Iris pigment epithelial cell (primary cell): Measurements from ENCODE around the gene TGDS.

Experiments used
- DNase-seq: peaks from one replicate; pipeline ENCODE4 v3.0.0-alpha.2; 2011; ENCODE audit warnings: low read depth

TGDS gene

DNA sequence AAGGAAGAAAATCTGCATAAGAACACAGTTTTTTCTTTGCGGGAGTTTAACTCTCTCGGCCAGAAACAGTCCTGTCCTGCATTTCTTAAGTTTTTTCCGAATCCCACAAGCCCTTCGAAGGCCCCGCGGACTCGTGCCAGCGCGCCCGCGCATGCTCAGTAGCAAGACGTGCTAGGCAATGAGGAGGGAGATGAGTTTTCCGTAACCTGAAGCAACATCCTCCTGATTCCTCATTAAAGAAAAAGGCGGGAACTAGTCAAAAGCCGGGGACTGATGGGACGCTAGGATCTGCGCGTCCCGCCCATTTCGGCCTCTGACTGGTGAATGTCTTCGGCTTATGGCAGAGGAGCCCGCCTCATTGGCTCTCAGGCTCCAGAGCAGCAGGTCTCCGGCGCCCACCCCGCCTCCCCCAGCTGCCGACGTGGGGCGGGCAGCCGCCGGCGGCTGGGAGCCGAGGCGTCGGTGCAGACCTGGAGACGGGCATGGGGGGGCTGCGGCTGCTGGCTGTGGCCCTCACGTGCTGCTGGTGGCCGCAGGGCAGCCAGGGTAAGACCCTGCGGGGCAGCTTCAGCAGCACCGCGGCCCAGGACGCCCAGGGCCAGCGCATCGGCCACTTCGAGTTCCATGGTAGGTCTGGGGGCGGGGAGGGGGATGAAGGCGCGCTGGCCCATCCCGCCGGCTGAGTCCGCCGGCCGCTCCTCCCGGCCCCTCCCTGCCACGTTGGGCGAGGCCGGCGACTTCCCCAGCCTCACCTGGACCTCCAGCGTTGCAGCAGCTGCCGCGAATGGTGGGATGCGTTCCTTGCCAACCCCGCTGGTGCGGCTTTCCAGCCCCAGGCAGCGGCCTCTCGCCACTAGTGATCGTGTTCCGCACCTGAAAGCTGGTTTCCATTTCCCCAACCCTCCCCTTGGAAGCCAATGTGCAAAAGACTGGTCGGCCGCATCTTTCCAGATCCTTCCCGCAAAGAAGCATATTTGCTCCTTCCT is 5.8 kb upstream of the TGDS start, which contains the start of gene GPR180:
TSS of gene GPR180 (plus strand) at position 412 of the 986 bp plus-strand sequence. CDS start at position 483, 71 bp downstream.
- DNase-seq = peak; percentile 100

DNA sequence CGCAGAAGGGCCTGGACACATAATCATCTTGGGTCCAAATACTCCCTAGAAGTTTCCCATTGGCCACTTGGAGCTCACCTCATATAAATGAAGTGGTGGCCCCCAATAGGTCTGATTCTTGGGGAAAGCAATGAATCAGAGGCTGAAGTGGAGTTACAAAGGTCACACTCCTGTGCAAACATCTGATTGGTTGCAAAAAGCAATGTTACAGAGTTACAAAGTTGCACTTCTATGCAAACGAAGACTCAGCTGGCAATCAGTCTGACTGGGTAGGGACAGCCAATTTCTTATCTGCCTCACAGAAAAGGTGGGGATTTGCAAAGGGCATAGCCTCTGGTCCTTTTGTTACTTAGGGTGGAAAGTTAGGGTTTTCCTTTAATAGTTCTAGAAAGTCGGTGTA is 3.9 kb upstream of the TGDS start:
- DNase-seq = no peak

DNA sequence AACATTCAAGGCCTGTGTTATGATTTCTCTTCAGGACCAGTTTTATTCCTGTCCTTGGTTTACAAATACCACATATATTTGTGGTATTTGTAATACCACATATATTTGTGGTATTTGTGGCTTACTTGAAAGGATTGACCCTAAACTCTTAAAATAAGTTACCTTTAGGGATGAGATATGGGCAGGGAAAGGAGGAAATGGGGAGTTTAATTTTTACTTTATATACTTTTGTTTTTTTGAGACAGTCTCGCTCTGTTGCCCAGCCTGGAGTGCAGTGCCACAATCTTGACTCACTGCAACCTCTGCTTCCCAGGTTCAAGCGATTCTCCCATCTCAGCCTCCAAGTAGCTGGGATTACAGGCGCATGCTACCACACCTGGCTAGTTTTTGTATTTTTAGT is 2.3 kb upstream of the TGDS start:
- peak; percentile 23 for DNase-seq

DNA sequence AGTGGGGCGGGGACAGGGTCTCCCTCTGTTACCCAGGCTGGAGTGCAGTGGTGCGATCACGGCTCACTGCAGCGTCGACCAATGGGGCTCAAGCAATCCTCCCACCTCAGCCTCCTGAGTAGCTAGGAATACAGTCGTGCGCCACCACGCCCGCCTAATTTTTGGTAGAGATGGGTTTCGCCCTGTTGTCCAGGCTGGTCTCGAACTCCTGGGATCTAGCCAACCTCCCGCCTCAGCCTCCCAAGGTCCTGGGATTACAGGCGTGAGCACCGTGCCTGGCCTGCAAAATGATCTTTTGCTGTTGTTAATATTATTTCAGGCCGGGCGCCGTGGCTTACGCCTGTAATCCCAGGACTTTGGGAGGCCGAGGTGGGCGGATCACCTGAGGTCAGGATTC is 621 bp upstream of the TGDS start:
- DNase-seq = no peak

DNA sequence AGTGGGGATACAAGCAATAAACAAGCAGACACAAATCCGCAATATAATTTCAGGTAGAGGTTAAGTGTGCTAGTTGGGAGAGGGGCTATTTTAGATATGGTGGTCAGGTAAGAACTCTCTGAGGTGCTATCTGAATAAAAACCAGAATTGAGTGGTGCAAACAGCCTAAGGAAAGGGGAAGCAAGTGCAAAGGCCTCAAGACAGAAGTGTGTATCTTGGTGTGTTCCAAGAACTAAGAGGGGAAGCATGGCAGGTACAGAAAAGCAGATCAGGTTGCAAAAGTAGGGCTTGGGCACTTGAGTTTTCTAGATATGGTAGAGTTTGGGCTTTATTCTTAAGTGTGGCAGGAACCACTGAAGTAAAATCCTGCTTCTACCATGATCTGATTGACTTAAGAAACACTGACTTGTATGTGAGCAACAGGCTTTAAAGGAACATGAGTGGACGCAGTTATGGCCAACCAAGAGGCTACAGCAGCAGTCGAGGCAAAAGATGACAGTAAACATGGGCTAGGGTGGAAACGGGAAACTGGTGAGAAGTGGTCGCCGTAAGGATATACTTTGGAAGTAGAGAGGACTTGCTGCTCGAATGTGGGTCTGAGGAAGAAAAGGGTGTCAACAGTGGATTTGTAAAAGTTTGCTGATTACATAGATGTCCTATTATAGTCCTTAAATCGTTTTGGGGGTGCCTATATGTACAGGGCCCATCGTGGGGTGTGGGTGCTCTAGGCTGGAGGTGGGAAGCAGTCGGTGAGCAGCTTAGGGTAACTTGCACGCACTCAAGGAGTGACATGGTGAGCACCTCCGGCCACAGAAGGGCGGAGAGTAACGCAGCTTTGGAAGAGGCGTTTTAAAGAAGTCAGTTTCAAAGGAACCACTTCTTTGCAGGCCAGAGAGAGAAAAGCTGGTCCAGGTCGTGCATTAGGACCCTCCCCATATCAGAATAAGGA is 677 bp downstream of the TGDS start:
- DNase-seq = peak; percentile 32

DNA sequence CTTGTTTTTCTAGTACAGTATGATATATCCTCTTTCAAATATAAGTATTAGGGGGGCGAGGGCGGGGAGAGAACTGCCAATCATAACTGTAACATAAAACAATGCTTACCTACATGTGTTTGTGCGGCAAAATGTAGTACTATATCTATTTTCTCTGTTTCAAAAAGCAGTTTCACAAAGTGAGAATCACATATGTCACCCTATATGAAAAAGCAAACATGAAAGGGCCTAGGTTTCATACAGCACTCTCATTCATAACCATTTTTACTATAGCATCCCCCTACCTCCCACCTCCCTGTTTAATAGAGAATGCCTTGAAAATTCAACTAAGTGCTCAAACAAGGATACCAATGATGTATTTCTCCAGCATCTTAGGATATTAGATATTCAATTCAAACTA is 5.2 kb downstream of the TGDS start:
- DNase-seq = no peak

DNA sequence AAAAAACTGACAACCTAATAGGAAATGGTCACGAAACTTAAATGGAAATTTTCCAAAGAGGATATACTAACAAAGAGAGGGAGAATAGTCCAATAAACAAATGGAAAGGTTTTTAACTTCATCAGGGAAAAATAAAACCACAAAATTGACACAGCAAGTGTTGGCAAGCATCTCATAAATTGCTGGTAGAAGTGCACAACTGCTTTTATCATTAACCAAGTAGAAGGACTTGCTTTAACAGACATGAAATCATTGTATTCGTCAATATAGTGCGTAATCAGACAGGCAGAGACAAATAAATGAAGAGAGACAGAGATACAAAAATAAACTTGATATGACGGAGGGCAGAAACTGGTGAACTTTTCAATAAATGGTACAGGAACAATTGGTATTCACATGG is 7.4 kb downstream of the TGDS start:
- no peak for DNase-seq

DNA sequence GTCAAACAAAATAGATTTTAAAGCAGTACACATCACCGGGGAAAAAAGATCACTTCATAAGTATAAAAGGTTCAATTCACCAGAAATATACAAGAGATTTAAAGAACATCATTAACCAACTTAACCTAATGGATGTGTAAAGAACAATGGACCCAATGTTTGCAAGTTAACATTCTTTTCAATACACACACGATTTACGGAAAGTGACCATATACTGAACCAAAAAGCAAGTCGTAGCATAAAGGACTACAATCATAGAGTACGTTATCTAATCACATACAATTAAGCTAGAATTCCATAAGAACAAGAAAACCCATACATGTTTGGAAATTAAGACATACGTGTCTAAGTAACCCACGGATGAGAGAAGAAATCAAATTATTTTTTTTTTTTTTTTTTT is 9.6 kb downstream of the TGDS start:
- DNase-seq = no peak

DNA sequence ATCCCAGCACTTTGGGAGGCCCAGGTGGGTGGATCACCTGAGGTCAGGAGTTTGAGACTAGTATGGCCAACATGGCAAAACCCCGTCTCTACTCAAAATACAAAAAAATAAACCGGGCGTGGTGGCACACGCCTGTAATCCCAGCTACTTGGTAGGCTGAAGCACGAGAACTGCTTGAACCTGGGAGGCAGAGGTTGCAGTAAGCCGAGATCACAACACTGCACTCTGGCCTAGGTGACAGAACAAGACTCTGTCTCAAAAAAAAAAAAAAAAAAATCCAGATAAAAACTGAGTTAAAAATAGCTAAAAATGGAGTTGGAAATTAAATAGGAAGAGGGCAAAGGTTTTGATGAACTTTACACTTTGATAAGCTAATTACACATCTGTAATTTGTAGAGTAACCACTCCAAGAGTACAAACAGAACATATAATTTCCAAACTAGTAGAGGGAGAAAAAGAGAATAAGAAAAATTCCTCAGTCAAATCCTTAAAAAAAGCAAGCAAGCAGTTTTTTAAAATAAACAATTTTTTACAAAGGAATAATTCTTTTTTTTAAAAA is 10.3 kb downstream of the TGDS start:
- no peak for DNase-seq

DNA sequence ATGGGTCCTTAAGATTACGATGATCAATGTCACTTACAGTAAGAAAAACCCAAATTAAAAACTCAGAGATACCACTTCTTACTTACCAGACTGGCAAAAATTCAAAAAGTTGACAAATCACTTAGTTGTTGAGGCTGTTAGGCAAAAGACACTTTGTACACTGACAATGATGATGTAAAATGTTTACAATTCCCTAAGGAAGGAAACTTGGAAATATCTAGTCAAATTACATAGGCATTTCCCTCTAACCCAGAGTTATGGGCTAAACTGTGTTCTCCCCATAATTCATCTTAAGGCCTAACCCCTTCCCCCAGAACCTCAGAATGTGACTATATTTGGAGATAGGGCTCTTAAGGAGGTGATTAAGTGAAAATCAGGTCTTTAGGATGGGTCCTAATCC is 12.0 kb downstream of the TGDS start:
- no peak for DNase-seq

DNA sequence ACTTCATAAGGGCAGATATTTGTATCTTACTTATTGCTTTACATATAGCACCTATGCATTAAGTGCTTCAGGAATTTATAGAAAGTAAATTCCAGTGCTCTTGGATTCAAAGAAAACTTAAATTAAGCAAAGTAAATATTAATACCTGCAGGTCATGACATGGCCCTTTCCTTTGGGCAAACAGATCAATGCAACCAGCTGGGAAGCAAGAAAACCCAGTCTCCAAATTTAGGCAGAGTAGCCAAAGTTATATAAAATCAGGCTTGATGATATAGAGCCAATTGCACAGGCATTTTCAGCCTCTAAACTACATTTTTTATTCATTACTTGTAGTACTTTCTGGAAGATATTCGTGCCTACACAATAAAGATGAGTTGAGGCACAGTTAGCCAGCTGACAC is 16.9 kb downstream of the TGDS start:
- DNase-seq = no peak

DNA sequence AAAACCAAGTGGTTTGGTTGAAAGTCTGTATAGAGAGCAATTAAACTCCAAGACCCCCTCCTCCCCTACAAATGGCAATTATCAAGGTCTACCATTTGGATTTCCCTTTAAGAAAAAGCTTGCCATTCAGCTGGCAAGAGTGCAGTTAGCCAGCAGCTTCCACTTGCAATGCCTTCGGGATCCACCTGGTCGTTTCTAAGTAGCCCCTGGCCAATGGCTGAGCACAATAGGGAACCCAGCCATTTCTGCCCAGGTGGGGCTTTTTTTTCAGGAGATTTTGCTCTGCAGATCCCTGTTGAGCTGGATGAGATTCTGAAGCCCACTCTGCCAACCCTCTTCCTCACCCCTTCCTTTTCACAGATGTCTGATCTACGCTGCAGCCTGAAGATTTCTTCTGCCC is 26.3 kb downstream of the TGDS start:
- DNase-seq = no peak

DNA sequence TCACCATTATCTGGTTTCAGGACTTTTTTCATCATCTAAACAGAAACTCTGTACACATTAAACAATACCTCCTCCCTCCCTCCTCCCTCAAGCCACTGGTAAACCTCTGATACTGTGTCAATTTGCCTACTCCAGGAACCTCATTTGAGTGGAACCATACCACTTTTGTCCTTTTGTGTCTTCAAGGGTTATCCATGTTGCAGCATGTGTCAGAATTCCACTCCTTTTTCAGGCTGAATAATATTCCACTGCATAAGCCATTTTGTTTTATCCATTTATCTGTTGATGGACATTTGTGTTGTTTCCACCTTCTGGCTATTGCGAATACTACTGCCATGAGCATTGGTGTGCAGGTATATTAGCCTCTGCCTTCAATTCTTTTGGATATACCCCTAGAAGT is 27.5 kb downstream of the TGDS start:
- no peak for DNase-seq

DNA sequence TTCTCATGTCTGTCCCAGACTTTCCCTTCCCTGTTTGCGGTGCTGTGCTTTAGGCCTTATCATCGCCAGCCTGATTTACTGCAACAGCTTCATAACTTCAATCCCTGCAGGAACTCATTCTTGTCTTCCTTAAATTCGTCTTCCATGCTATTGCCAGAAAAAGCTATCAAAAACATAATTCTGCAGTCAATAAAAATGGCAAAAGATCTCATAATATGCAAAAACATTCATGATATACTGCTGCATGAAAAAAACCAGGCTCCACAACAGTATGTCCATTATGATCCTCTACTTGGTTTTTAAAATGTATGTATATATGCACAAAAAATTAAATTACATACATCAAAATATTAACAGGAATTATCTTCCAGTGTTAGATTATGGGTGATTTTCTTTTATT is 28.4 kb downstream of the TGDS start:
- DNase-seq = no peak

DNA sequence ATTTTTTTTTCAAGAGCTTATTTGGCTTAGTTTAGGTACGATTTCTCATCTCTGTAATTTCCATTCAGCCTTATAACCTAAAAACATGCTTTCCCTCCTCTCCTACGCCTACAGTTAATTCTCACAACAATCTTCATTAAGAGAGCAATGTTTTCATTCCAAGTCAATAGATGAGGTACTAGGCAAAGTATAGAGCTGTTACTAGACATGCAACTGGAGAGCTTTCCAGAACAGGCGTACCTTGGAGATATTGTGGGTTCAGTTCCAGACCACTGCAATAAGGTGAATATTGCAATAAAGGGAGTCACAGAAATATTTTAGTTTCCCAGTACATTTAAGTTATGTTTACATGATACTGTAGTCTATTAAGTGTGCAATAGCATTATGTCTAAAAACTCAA is 34.8 kb downstream of the TGDS start:
- DNase-seq = no peak

DNA sequence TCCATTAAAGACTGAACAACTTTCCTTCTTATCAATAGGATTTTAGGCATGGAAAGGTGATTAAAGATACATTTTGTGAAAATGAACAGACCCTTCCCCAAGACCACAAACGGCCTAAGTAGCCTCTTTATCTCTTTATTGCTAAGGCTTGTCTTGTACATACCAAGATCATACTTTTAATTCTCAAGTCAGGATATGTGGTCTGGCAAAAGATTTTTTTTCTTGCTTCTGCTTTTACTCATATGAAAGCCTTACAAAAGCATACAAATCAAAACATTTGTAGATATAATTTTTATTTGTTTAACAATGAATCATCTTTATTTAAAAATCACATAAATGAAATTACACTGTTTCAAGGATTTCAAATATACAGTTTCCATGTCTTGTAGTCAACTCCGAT is 35.8 kb downstream of the TGDS start:
- no peak for DNase-seq

DNA sequence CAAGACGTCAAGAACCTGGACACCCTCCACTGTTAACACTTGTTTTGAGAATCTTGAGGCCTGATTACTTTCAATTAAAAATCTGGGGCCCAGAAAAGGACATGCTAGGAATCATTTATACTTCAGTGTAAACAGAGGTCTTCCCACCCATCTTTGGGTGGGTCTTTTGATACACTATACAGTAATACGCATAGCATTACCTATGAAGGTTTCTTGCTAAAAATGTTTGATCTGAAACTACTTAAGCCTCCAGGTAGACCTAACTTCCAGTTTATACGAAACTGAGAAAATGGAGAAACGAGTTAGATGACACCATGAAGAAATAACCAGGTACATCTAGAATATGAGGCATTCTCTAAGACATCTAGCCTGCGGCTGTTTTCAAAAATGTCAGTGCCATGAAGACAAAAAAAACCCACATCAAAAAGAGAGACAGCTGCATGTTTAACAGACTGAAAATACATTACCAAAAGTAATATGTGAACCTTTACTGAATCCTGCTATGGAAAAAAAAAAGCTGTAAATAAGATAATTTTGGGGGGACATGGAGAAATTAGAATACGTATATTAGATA is 36.6 kb downstream of the TGDS start:
- DNase-seq = no peak

DNA sequence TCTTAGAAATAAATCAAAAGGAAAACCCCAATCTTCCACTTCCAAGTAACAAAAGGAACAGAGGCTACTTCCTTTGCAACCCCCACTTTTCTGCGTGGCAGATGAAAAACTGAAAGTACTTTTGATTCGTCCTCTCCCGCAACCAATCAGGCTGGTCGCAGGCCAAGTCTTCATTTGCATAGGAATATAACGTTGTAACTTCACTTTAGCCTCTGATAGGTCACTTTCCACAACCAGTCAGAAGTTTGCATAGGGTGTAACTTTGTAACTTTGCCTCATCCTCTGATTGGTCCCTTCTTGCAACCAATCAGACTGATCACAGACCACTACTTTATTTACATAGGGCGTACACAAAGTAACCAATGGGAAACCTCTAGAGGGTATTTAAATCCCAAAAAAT is 37.2 kb downstream of the TGDS start:
- DNase-seq = no peak

DNA sequence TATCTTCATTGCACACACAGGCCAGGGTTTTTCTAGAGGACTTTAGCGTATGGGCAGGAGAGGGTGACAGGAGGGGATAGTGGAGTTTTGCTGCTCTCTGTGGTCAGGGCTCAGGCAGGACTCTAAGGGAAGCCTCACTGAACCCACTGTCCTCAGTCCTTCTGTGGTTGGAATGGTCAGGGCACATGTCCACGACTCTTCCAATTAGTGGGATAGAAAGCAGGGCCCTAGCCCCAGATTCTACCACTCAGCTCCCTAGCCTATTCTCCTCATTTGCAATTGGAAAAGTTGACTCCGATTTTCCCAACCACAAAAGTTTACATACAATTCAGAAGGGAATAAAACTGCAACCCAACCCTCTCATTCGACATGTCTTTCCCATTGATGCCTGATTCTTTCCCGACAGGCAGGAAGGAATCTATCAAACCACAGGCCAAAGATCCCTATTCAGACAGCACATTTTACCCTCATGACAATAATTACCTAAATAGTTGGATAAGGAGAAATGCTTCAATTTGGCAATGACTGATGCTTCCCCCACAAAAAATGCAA is 38.2 kb downstream of the TGDS start:
- DNase-seq = no peak

DNA sequence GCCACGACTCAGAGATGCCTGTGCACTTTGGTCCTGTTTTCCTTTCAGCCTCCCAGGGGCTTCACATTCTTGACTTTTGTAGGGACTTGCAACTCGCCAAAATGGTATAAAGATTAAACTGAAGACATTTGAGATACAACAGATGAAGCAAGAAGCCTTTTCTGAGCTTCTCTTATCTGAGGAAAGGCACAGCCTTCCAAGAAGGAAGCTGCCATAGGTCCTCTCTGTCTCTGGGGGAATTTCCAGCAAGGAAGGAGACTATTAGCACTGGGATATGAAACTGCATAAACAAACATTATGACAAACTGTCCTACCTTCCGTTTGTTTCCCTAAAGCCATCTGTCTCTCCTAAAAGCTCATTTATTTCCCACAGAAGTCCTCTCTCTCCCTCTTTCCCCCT is 39.3 kb downstream of the TGDS start:
- DNase-seq = no peak

DNA sequence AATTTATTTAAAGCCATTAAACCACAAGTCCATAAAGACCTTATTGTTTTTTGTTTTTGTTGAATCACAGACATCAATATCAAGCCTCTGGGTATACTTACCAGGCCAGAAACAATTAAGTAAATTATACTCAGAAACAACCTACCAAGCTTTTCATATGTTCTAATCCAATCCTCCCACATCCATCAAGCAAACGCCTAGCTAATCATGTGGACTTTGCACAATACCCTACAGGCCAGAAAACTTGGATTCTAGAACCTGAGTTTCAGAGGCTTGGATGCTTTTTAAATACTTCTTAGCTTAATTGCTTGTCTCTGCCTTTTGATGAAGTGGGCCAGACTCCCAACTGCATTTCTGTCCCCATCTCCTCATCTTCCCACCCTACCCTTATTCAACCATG is 39.9 kb downstream of the TGDS start:
- DNase-seq = no peak

DNA sequence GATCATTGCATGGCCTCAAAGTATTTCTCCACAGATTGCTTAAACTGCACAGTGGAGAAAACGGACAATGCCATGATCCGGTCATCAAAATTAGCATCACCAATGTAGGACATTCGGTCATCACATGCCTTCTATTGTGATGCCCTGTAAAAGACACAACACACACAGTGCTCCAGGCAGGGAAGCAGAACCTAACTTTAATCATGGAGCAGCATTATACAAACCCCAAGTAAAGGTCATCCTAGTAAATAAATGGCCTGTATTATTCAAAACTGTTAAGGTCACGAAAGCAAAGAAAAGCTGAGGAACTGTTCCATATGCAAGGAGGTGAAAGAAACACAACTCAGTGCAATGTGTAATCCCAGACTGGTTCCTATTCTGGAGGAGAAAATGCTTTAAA is 42.2 kb downstream of the TGDS start:
- no peak for DNase-seq
